ENCODE measurements around the gene STARD8. TPM values are rescaled to one million over a fixed set of nuclear protein-coding genes. Genes with fewer than 3 reads are reported as not detected.

The STARD8 gene
- total and polyA plus RNA-seq, 2 donors from 2014 or later = 12.7 to 23.4 TPM

DNA sequence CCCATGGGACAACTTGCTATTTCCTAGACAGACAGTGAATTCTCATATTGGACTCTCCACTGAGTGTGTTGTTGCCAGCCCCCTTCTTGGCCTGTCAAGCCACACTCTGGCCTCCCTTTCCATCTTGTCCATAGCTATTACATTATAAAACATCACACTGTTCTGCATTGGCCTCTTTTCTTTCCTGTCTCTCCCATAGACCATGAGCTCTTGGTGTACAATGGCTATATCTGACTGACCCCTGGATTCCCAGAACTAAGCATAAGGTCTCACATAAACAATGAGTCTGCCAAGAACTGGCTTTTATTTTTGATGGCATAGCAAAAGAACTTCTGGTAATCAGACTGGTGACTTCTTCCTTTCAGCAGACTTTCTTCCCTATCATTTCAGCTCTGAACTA, 23.8 kb downstream of the STARD8 start:
- no peak overlapping the region for H3K27ac ChIP-seq (ENCODE audit: low read depth in 2 of 2, low read length in 2 of 2)
- FAIRE-seq = no peak
- no peaks in the 10 kb centered on the region for H3K27me3 ChIP-seq (ENCODE audit: control insufficient read depth, insufficient read depth, low read length)

DNA sequence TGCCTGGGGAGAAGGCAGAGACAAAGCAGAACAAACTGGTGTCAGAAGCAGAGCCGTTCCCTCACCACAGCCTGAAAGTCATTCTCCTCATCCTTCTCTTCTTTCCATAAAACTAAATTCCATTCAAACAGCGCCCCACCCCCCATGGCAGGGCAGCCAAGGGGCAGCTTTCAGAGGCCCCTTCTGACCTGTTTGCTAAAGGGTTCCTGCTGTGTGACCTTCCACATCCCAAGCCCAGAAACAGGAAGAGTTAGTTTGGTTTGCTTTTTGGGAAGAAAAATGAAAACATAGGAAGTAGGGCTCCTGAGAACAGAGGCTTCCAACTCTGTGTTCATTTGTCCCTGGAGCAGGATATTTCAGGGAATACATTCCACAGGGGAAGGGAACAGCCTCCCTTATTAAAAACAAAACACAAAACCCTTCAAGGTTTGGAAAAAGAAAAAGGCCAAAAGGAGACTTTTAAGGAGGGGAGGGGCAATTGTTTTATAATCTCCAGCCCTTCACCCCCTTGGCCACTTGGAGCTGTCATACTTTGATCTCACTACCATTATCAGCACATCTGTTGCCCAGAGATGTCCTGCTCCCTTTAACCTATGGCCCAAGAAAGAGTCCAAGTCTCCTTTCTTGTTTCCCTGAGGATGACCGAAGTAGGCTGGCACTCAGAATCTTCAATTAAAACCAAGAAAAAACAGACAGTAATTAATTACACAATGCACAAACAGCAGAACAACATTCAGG, 25.3 kb downstream of the STARD8 start:
- Histone ChIP-seq H3K9me3 (ENCODE audit: control insufficient read depth in 2 of 3, insufficient read depth in 1 of 3, low read length in 3 of 3) (no peaks in the 10 kb centered on the region), H3K9ac (ENCODE audit: low read length in 3 of 3) (no peak overlapping the region), H3K4me1 (ENCODE audit: control insufficient read depth in 2 of 3, insufficient read depth in 2 of 3, low read depth in 1 of 3, low read length in 3 of 3) (no peaks in the 10 kb centered on the region), H3K27ac (ENCODE audit: low read depth in 2 of 2, low read length in 2 of 2) (peak overlapping the region in 1 of 2 donors; percentile 7), H3K27me3 (ENCODE audit: control insufficient read depth, insufficient read depth, low read length) (no peaks in the 10 kb centered on the region), H3K36me3 (ENCODE audit: control insufficient read depth in 2 of 3, insufficient read depth in 3 of 3, low read length in 3 of 3) (no peaks in the 10 kb centered on the region), H3K4me3 (ENCODE audit: low read length in 3 of 3) (no peak overlapping the region)
- FAIRE-seq (peak; percentile 67), DNase-seq (peak in 1 of 5 donors; percentile 63)
- intact Hi-C loops (cut with DNase I) = no loop called here
- TF ChIP-seq, protein P1, sequence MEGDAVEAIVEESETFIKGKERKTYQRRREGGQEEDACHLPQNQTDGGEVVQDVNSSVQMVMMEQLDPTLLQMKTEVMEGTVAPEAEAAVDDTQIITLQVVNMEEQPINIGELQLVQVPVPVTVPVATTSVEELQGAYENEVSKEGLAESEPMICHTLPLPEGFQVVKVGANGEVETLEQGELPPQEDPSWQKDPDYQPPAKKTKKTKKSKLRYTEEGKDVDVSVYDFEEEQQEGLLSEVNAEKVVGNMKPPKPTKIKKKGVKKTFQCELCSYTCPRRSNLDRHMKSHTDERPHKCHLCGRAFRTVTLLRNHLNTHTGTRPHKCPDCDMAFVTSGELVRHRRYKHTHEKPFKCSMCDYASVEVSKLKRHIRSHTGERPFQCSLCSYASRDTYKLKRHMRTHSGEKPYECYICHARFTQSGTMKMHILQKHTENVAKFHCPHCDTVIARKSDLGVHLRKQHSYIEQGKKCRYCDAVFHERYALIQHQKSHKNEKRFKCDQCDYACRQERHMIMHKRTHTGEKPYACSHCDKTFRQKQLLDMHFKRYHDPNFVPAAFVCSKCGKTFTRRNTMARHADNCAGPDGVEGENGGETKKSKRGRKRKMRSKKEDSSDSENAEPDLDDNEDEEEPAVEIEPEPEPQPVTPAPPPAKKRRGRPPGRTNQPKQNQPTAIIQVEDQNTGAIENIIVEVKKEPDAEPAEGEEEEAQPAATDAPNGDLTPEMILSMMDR (IDR thresholded peaks at IDR 0.05; ENCODE audit: borderline replicate concordance, extremely low read depth, insufficient read depth) = no peak

More for the DNA sequence above, 23.8 kb downstream of the STARD8 start:
- DNase-seq = no peak
- Histone ChIP-seq H3K9me3 (ENCODE audit: control insufficient read depth in 2 of 3, insufficient read depth in 1 of 3, low read length in 3 of 3) (no peaks in the 10 kb centered on the region), H3K4me3 (ENCODE audit: low read length in 3 of 3) (no peak overlapping the region), H3K9ac (ENCODE audit: low read length in 3 of 3) (no peak overlapping the region), H3K4me1 (ENCODE audit: control insufficient read depth in 2 of 3, insufficient read depth in 2 of 3, low read depth in 1 of 3, low read length in 3 of 3) (no peaks in the 10 kb centered on the region), H3K36me3 (ENCODE audit: control insufficient read depth in 2 of 3, insufficient read depth in 3 of 3, low read length in 3 of 3) (no peaks in the 10 kb centered on the region)
- TF ChIP-seq, protein P1 (IDR thresholded peaks at IDR 0.05; ENCODE audit: borderline replicate concordance, extremely low read depth, insufficient read depth) = no peak
- intact Hi-C loops (cut with DNase I) = no loop called here

DNA sequence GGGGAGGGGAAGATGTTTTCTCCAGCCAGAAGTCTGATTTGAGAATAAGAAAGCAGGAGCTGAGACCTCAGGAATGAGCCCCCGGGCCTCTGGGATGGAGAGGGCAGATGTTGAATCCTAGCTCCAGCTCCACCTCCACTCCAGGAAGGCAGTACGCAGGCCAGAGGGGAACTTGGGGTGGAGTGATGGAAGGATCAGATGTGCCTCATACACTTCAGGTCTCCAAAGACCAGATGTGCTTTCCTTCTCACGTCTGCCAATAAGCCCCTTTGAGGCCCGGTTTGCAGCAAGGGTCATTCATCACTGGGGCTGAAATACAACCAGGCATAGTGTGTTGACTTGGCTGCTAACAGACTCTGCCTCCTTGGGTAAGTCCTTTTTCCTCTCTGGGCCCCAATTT, 28.1 kb downstream of the STARD8 start:
- no peaks in the 10 kb centered on the region for H3K36me3 ChIP-seq (ENCODE audit: control insufficient read depth in 2 of 3, insufficient read depth in 3 of 3, low read length in 3 of 3)
- H3K27ac ChIP-seq (ENCODE audit: low read depth in 2 of 2, low read length in 2 of 2) = no peak overlapping the region
- DNase-seq (no peak), FAIRE-seq (no peak)
- no peaks in the 10 kb centered on the region for H3K9me3 ChIP-seq (ENCODE audit: control insufficient read depth in 2 of 3, insufficient read depth in 1 of 3, low read length in 3 of 3)
- TF ChIP-seq, protein P1 (IDR thresholded peaks at IDR 0.05; ENCODE audit: borderline replicate concordance, extremely low read depth, insufficient read depth) = no peak
- H3K27me3 ChIP-seq (ENCODE audit: control insufficient read depth, insufficient read depth, low read length) = no peaks in the 10 kb centered on the region
- no peak overlapping the region for H3K4me3 ChIP-seq (ENCODE audit: low read length in 3 of 3)
- intact Hi-C loops (cut with DNase I) = no loop called here
- H3K4me1 ChIP-seq (ENCODE audit: control insufficient read depth in 2 of 3, insufficient read depth in 2 of 3, low read depth in 1 of 3, low read length in 3 of 3) = no peaks in the 10 kb centered on the region
- no peak overlapping the region for H3K9ac ChIP-seq (ENCODE audit: low read length in 3 of 3)

Measured in kidney (tissue), 14 donors.